ENCODE measurements around the gene N4BP2L1.
"Not testable (repeated sequence)": the region's sequence is repeated elsewhere in the genome, so short reads cannot be mapped to it uniquely, and the experiment has no call there.

N4BP2L1 gene

DNA sequence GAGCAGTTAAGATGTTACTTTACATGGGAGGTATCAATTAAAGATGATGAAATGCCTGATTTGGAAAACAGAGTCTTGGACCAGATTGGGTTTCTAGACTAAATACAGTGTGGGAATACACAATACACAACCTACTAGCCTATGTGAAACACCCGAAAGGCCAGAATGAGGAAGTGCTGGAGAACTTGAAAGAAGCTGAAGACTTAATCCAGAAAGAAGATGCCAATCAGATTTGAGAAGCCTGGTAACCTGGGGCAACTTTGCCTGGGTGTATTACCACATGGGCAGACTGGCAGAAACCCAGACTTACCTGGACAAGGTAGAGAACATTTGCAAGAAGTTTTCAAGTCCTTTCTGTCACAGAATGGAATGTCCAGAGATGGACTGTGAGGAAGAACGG, 43.2 kb downstream of the N4BP2L1 start:
- no peak for DNase-seq

DNA sequence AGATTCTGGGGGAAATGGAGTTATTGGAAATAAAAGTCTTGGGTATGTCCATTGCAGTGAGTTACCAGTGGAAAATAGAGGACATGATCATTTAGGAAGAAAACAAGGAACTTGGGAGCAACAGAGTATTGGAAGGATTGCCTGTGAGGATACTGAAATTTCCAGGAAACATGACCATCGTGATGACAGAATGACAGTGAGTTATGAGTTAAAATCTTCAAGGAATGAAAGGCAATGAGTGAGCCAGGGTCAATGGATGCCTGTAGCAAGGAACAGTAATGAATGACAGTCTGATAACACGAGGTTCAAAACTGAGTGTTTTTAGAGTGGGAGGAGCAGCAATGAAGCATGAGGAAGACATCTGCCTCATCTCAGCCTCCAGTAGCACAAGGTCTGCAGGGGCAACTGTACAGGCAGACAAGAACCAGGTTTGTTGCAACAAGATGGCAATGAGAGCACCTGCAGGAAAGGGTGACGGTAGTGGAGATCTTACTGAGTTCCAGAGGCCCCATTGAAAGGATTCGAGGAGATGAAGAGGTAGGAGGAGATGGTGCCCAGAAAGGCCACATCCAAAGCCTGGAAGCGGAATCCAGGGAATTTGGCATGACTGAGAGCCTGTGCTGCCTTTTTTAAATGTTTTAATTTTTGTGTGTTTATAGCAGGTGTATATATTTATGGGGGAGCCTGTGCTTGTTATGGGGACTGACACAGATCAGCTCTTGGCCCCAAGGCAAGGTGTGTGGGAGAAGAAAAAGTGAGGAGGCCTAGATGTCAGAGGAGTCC, 43.9 kb downstream of the N4BP2L1 start:
- no peak for DNase-seq

GRCh38 chr13:32381539-32381938, 46.4 kb downstream of the N4BP2L1 start:
- DNase-seq = no peak

- DNase-seq = no peak
Observed at GRCh38 chr13:32378012-32378411, 49.9 kb downstream of the N4BP2L1 start.

DNA sequence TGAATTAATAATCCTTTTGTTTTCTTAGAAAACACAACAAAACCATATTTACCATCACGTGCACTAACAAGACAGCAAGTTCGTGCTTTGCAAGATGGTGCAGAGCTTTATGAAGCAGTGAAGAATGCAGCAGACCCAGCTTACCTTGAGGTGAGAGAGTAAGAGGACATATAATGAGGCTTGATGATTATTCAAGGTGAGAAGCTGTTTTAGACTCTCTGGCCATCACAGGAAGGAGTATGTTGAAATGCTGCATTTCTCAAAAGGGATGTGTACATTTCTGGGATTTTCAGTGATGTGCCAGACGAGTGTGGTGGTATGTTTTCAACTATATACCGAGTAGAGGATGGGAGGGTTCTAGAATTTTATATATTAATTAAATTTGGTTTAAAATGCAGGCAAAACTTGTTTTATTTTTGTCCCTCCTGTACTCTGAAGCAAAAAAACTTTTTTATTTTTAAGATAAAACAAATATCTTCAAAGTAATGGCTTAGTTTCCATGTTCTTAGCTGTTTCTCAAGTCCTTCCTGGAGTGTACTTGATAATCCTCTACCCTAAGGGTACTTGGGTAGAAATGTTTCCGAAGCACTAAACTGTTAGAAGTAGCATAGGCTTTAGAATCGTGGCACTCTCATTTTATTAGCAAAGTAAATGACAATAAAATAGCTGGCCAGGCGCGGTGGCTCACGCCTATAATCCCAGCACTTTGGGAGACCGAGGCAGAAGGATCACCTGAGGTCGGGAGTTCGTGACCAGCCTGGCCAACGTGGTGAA, 51.1 kb downstream of the N4BP2L1 start:
- DNase-seq = no peak

DNA sequence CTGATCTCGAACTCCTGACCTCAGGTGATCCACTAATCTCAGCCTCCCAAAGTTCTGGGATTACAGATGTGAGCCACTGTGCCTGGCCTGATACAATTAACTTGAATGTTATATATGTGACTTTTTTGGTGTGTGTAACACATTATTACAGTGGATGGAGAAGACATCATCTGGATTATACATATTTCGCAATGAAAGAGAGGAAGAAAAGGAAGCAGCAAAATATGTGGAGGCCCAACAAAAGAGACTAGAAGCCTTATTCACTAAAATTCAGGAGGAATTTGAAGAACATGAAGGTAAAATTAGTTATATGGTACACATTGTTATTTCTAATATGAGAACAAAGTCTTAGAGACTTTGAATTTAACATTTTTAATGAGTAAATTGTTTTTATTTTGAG, 57.1 kb downstream of the N4BP2L1 start:
- no peak for DNase-seq

- no peak for DNase-seq
Observed at GRCh38 chr13:32362574-32362973, 65.4 kb downstream of the N4BP2L1 start.

- not testable (repeated sequence) for DNase-seq
Observed at GRCh38 chr13:32355935-32356334, 72.0 kb downstream of the N4BP2L1 start.

GRCh38 chr13:32354040-32354439, 73.9 kb downstream of the N4BP2L1 start:
- no peak for DNase-seq

DNA sequence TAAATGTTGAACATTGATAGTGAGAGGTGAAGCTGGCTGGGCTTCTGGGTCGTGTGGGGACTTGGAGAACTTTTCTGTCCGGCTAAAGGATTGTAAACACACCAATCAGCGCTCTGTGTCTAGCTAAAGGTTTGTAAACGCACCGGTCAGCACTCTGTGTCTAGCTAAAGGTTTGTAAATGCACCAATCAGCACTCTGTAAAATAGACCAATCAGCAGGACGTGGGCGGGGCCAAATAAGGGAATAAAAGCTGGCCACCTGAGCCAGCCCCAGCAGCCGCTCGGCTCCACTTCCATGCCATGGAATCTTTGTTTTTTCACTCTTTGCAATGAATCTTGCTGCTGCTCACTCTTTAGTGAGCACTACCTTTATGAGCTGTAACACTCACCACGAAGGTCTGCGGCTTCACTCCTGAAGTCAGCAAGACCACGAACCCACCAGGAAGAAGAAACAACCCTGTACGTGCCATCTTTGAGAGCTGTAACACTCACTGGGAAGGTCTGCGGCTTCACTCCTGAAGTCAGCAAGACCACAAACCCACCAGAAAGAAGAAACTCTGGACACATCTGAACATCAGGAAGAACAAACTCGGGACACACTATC, 77.0 kb downstream of the N4BP2L1 start:
- not testable (repeated sequence) for DNase-seq

Data from activated CD8-positive, alpha-beta memory T cell treated with anti-CD3 and anti-CD28 coated beads, Interleukin-2, amount 50 U/mL, for 4 hours (primary cell).